ENCODE measurements around the gene STK11IP.

STK11IP gene

DNA sequence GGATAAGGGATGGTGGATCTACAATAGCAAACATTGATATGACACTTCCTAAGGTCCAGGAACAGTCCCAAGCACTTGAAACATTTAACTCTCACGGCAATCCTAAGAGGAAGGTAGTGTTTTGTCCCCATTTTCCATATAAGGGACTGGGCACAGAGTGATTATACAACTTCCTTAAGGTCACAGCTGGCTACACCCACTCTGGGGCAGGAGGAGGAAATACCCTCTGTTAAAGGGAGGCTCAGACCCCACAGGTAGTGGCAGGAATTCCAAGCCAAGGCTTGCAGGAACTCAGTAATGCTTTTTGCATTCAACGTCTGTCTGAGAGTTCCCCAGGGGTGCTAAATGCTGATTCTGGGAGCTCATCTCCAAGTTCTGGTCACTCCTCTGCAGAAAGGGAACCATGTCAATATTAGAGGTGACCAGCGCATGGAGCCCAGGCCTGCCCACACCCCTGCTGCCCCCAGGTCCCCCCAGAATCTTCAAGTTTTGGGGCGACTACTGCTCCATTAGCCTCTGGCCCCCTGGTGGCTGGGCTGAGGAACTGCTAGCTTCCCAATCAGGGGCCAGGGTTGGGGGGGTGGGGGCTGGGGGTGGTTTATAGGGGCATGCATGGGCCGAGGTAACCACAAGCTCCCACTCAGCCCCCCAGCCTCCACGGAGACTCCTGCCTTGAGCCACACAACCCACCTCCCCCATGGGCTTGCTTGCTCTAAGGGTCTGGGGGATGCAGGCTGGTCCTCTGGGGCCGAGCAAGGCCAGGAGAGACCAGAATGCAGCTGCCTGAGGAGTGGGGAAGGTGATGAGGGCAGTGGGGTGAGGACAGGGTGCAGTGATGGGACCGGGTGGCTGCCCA lies 37.4 kb upstream of the STK11IP start:
- H3K36me3 Mint-ChIP-seq, result no peaks in the 10 kb centered on the region
- no peak for ATAC-seq
- no peaks in the 10 kb centered on the region for H3K9me3 Mint-ChIP-seq
- no peak for DNase-seq (ENCODE audit: low spot score in 2 of 2)
- H3K4me1 Mint-ChIP-seq, result no peaks in the 10 kb centered on the region
- H3K4me3 Mint-ChIP-seq, result no peak overlapping the region
- no peak overlapping the region for H3K27ac Mint-ChIP-seq

DNA sequence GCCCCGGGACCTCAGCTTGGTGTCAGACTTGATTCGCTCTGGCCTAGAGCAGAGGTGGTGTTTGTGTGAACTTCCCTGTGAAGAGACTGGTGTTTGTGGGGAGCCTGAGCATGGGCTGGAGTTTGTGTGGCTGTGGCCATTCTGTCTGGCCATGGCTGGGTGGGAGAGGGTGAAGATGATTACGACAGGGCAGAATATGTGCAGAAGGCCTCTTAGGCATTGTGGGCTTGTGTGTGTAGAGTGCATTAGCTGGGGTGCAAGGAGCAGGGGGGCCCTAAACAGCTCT lies 36.8 kb upstream of the STK11IP start:
- Mint-ChIP-seq H3K36me3 (no peaks in the 10 kb centered on the region), H3K27ac (no peak overlapping the region), H3K9me3 (no peaks in the 10 kb centered on the region), H3K4me1 (no peaks in the 10 kb centered on the region), H3K4me3 (no peak overlapping the region)
- ATAC-seq (no peak), DNase-seq (ENCODE audit: low spot score in 2 of 2) (no peak)

- Mint-ChIP-seq H3K9me3 (no peaks in the 10 kb centered on the region), H3K36me3 (no peaks in the 10 kb centered on the region), H3K27ac (no peak overlapping the region), H3K4me3 (no peak overlapping the region), H3K4me1 (no peaks in the 10 kb centered on the region)
- no peak for DNase-seq (ENCODE audit: low spot score in 2 of 2)
- no peak for ATAC-seq
These were observed 36.2 kb upstream of the STK11IP start for GRCh38 chr2:219561179-219562048.

- Mint-ChIP-seq H3K4me3 (no peak overlapping the region), H3K27ac (no peak overlapping the region), H3K36me3 (no peaks in the 10 kb centered on the region), H3K4me1 (no peaks in the 10 kb centered on the region), H3K9me3 (no peaks in the 10 kb centered on the region)
- no peak for DNase-seq (ENCODE audit: low spot score in 2 of 2)
- no peak for ATAC-seq
These were observed 35.3 kb upstream of the STK11IP start for GRCh38 chr2:219562049-219563020.

GRCh38 chr2:219563271-219563928 lies 34.3 kb upstream of the STK11IP start:
- no peak overlapping the region for H3K4me3 Mint-ChIP-seq
- no peaks in the 10 kb centered on the region for H3K36me3 Mint-ChIP-seq
- H3K4me1 Mint-ChIP-seq, result no peaks in the 10 kb centered on the region
- H3K9me3 Mint-ChIP-seq, result no peaks in the 10 kb centered on the region
- DNase-seq (ENCODE audit: low spot score in 2 of 2), result no peak
- no peak overlapping the region for H3K27ac Mint-ChIP-seq
- no peak for ATAC-seq

DNA sequence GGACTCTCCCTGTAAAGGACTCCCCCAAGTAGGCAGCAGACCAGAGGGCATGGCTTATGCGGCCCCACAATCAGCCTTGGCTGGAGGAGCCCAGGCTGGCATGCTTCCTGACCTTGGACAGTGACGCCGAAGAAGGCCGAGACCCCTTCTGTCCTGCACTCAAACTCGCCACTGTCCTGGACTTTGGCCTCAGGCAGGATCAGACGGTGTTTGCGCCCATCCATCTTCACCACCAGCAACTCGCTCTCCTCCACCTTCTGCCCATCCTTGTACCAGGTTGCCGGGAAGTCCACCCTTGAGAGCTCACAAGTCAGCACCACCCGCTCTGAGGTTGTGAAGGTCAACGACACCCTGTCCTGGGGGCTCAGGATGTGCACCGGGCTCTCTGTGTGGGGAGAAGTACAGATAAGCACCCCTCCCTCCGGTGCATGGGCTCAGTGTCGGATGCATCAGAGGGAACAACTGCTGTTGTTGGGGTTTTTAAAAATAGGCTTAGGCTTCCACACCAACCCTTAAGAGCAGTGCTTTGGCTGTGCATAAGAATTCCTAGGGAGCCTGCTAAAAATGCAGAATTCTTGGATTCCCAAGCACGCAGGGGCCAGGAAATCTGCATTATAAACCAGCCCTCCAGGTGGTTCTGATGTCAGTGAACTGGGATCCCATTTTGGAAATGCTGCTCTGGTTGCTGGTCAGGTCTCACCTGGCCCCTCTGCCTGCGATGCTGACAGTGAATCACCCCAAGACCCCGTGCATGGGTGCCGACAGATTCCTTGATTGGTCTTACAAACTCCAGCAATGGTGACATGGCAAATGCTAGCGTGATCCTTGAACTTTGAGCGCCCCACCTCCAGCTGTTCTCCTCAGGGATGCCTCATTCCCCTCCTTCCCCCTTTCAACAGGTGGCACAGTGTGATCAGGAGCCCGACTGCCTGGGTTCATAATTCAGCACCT lies 32.3 kb upstream of the STK11IP start:
- no peak overlapping the region for H3K4me3 Mint-ChIP-seq
- no peaks in the 10 kb centered on the region for H3K4me1 Mint-ChIP-seq
- DNase-seq (ENCODE audit: low spot score in 2 of 2) (no peak), ATAC-seq (no peak)
- H3K27ac Mint-ChIP-seq, result no peak overlapping the region
- H3K9me3 Mint-ChIP-seq, result no peaks in the 10 kb centered on the region
- no peaks in the 10 kb centered on the region for H3K36me3 Mint-ChIP-seq

- Mint-ChIP-seq H3K36me3 (no peaks in the 10 kb centered on the region), H3K27ac (no peak overlapping the region), H3K4me3 (no peak overlapping the region), H3K4me1 (no peaks in the 10 kb centered on the region), H3K9me3 (no peaks in the 10 kb centered on the region)
- DNase-seq (ENCODE audit: low spot score in 2 of 2) (no peak), ATAC-seq (peak; percentile 4)
These were observed 31.0 kb upstream of the STK11IP start for GRCh38 chr2:219566640-219567039.

DNA sequence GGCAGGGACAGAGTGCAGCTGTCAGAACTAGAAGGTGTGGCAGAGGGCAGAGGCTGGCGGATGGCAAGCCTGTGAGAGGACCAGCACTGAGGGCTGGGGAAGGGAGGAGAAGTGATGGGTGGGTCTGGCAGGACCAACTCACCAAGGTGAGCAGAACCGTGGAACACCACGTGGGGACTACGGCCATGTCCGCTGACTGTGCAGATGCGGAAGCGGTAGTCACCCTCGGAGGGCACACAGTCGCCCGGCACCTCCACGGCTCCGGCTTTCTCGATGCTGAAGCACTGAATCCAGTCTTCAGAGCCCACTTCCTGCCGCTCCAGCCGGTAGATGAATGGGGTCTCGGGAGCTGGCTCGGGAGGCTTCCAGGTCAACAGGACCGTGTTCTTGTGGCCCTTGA lies 30.5 kb upstream of the STK11IP start:
- Mint-ChIP-seq H3K4me1 (no peaks in the 10 kb centered on the region), H3K9me3 (no peaks in the 10 kb centered on the region), H3K36me3 (no peaks in the 10 kb centered on the region), H3K4me3 (no peak overlapping the region), H3K27ac (no peak overlapping the region)
- ATAC-seq, result peak; percentile 3
- no peak for DNase-seq (ENCODE audit: low spot score in 2 of 2)

DNA sequence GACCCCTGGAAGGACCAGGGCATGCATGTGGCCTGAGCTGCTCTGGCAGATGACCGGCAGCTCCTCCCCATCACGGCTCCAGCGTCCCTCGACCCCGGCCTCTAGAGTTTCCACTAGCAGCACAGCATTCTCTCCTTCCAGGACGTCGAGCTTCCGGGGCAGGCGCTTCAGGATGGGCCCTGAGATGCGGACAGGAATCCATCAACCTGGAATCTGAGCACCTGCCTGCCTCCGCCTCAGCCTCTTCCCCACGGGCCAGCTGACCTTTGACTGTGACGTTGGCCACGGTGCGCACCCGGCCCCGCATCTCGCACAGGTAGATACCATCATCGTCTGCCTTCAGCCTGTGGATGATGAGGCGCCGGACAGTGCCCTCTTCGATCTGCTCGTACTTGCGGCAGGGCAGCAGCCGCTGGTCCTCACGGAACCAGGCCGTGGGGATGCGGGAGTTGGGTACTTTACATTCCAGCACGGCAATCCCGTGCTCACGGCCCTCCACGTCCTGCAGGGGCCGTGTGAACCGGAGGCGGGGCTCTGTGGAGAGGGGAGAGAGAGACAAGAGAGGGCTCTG lies 29.8 kb upstream of the STK11IP start:
- Mint-ChIP-seq H3K27ac (no peak overlapping the region), H3K4me1 (no peaks in the 10 kb centered on the region), H3K9me3 (no peaks in the 10 kb centered on the region), H3K36me3 (no peaks in the 10 kb centered on the region), H3K4me3 (no peak overlapping the region)
- ATAC-seq (no peak), DNase-seq (ENCODE audit: low spot score in 2 of 2) (no peak)

DNA sequence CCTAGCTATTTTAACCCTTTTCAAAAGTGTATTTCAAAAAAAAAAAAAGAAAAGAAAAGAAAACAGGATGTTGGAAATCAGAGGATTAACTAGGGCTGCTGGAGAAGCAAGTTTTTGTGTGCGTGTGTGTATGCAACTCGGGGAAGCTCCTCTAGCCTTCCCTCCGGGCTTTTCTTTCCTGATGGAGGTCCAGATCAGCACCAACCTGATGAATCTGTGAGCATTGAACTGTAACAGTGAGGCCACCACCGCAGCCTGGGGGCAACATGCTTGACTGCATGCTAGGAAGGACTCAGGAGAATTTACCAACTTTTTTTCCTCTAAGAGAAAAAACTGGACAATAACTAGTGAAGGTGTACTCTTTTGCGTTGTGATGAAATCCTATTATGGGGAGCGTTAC lies 28.6 kb upstream of the STK11IP start:
- no peak for ATAC-seq
- Mint-ChIP-seq H3K4me1 (no peaks in the 10 kb centered on the region), H3K9me3 (no peaks in the 10 kb centered on the region), H3K36me3 (no peaks in the 10 kb centered on the region), H3K27ac (no peak overlapping the region), H3K4me3 (no peak overlapping the region)
- DNase-seq (ENCODE audit: low spot score in 2 of 2), result no peak

GRCh38 chr2:219569635-219570034 lies 28.0 kb upstream of the STK11IP start:
- H3K36me3 Mint-ChIP-seq, result no peaks in the 10 kb centered on the region
- no peak for ATAC-seq
- H3K4me3 Mint-ChIP-seq, result peak overlapping the region; percentile 42
- no peaks in the 10 kb centered on the region for H3K4me1 Mint-ChIP-seq
- H3K9me3 Mint-ChIP-seq, result no peaks in the 10 kb centered on the region
- DNase-seq (ENCODE audit: low spot score in 2 of 2), result no peak
- H3K27ac Mint-ChIP-seq, result no peak overlapping the region

DNA sequence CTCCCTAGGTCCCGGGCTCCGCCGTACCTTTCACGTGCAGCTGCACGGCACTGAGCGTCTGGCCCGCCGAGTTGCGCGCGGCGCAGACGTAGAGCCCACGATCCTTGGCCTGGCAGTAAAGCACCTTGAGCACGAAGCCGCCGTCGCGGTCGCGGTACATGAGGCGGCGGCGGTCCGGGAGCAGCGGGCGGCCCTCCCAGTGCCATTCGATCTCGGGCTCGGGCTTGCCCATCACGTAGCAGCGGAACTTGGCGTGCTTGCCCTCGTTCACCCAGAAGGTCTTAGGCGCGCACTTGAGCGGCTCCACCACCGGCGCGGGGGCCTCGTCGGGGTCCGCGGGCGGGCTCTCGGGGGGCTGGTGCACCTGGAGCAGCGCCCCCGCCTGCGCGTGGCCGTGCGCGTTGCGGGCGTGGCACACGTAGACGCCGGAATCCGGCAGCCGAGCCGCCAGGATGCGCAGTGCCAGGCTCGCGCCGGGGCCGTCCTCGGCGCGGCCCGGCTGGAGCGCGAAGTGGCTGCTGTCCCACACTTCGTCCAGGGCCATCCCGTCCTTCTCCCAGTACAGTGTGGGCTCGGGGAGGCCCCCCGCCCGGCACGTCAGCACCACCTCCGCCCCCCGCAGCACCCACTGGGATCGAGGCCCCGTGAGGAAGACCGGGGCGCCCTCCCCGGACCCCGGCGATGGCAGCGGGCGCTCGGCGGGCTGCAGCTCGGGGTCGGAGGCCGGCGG lies 27.3 kb upstream of the STK11IP start:
- no peaks in the 10 kb centered on the region for H3K9me3 Mint-ChIP-seq
- H3K4me1 Mint-ChIP-seq, result no peaks in the 10 kb centered on the region
- ATAC-seq (no peak), DNase-seq (ENCODE audit: low spot score in 2 of 2) (no peak)
- H3K27ac Mint-ChIP-seq, result no peak overlapping the region
- peak overlapping the region; percentile 42 for H3K4me3 Mint-ChIP-seq
- no peaks in the 10 kb centered on the region for H3K36me3 Mint-ChIP-seq

DNA sequence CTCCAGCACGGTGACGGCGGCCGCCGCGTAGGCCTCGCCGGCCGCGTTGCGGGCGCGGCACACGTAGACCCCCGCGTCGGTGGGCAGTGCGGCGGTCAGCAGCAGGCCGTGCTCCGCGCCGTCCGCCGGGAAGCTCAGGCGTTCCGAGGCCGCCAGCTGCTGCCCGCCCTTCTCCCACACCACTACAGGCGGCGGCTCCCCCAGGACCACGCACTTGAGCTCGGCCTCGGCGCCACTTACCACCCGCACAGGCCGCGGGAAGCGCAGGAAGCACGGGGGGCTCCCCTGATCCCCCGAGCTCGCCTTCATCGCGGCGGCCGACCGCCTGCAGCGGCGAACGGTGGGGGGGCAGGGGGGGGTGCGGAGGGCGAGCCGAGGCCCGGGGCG lies 26.7 kb upstream of the STK11IP start:
- no peaks in the 10 kb centered on the region for H3K9me3 Mint-ChIP-seq
- no peak for ATAC-seq
- no peaks in the 10 kb centered on the region for H3K36me3 Mint-ChIP-seq
- DNase-seq (ENCODE audit: low spot score in 2 of 2), result no peak
- H3K27ac Mint-ChIP-seq, result no peak overlapping the region
- peak overlapping the region; percentile 42 for H3K4me3 Mint-ChIP-seq
- H3K4me1 Mint-ChIP-seq, result no peaks in the 10 kb centered on the region
